ENCODE measurements around the gene MYMX.

MYMX gene

GRCh38 chr6:44202972-44203750 lies 13.6 kb upstream of the MYMX start:
- no peak for TF ChIP-seq CSRNP3 (CRISPR knock-in tag; IDR thresholded peaks at IDR 0.05)
- TF ChIP-seq, protein P1, sequence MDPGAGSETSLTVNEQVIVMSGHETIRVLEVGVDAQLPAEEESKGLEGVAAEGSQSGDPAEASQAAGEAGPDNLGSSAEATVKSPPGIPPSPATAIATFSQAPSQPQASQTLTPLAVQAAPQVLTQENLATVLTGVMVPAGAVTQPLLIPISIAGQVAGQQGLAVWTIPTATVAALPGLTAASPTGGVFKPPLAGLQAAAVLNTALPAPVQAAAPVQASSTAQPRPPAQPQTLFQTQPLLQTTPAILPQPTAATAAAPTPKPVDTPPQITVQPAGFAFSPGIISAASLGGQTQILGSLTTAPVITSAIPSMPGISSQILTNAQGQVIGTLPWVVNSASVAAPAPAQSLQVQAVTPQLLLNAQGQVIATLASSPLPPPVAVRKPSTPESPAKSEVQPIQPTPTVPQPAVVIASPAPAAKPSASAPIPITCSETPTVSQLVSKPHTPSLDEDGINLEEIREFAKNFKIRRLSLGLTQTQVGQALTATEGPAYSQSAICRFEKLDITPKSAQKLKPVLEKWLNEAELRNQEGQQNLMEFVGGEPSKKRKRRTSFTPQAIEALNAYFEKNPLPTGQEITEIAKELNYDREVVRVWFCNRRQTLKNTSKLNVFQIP (CRISPR knock-in tag; IDR thresholded peaks at IDR 0.05; ENCODE audit: borderline replicate concordance, low read depth) = no peak
- no peak for TF ChIP-seq ZFP3 (CRISPR knock-in tag; IDR thresholded peaks at IDR 0.05)
- TF ChIP-seq CSDC2 (CRISPR knock-in tag; IDR thresholded peaks at IDR 0.05) = no peak
- TF ChIP-seq ZNF565 (CRISPR knock-in tag; conservative IDR thresholded peaks at IDR 0.05; ENCODE audit: low read depth) = no peak
- no peak for TF ChIP-seq ESRRG (CRISPR knock-in tag; IDR thresholded peaks at IDR 0.05)
- TF ChIP-seq, protein P2, sequence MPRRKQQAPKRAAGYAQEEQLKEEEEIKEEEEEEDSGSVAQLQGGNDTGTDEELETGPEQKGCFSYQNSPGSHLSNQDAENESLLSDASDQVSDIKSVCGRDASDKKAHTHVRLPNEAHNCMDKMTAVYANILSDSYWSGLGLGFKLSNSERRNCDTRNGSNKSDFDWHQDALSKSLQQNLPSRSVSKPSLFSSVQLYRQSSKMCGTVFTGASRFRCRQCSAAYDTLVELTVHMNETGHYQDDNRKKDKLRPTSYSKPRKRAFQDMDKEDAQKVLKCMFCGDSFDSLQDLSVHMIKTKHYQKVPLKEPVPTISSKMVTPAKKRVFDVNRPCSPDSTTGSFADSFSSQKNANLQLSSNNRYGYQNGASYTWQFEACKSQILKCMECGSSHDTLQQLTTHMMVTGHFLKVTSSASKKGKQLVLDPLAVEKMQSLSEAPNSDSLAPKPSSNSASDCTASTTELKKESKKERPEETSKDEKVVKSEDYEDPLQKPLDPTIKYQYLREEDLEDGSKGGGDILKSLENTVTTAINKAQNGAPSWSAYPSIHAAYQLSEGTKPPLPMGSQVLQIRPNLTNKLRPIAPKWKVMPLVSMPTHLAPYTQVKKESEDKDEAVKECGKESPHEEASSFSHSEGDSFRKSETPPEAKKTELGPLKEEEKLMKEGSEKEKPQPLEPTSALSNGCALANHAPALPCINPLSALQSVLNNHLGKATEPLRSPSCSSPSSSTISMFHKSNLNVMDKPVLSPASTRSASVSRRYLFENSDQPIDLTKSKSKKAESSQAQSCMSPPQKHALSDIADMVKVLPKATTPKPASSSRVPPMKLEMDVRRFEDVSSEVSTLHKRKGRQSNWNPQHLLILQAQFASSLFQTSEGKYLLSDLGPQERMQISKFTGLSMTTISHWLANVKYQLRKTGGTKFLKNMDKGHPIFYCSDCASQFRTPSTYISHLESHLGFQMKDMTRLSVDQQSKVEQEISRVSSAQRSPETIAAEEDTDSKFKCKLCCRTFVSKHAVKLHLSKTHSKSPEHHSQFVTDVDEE (CRISPR knock-in tag; IDR thresholded peaks at IDR 0.05) = no peak
- TF ChIP-seq PPARA (CRISPR knock-in tag; IDR thresholded peaks at IDR 0.05; ENCODE audit: borderline replicate concordance) = no peak
- TF ChIP-seq ZNF70 (CRISPR knock-in tag; IDR thresholded peaks at IDR 0.05) = no peak
- no peak for TF ChIP-seq CREB5 (CRISPR knock-in tag; IDR thresholded peaks at IDR 0.05; ENCODE audit: low read depth)
- no peak for ATAC-seq

DNA sequence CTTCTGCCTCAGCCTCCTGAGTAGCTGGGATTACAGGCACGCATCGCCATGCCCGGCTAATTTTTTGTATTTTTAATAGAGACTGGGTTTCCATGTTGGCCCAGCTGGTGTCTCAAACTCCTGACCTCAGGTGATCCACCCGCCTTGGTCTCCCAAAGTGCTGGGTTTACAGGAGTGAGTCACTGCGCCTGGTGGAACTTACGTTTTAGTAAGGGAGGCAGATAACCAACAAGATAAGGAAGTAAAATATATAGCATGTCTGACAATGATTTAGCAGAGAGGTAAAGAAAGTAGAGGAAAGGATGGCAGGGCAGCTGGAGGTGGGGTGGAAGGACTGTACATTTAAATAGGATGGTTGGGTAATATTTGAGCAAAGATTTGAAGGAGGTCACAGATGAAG lies 12.8 kb upstream of the MYMX start:
- no peak for ATAC-seq

More for the DNA sequence above, 12.8 kb upstream of the MYMX start:
- TF ChIP-seq ESRRG (CRISPR knock-in tag; IDR thresholded peaks at IDR 0.05) (no peak), CSDC2 (CRISPR knock-in tag; IDR thresholded peaks at IDR 0.05) (no peak), TCF4 (CRISPR knock-in tag; IDR thresholded peaks at IDR 0.05; ENCODE audit: borderline replicate concordance) (no peak), ZFP30 (CRISPR knock-in tag; IDR thresholded peaks at IDR 0.05) (no peak), PATZ1 (CRISPR knock-in tag; IDR thresholded peaks at IDR 0.05; ENCODE audit: borderline replicate concordance) (no peak), ZNF565 (CRISPR knock-in tag; conservative IDR thresholded peaks at IDR 0.05; ENCODE audit: low read depth) (no peak), GLIS3 (CRISPR knock-in tag; IDR thresholded peaks at IDR 0.05) (no peak), CSRNP3 (CRISPR knock-in tag; IDR thresholded peaks at IDR 0.05) (no peak), SNAI2 (CRISPR knock-in tag; IDR thresholded peaks at IDR 0.05) (no peak)
- TF ChIP-seq, protein P2 (CRISPR knock-in tag; IDR thresholded peaks at IDR 0.05) = no peak
